Stimulated activated CD8-positive, alpha-beta memory T cell treated with anti-CD3 and anti-CD28 coated beads, Interleukin-15, amount 100 ng/mL, for 48 hours (primary cell): Measurements from ENCODE around the gene NISCH.
"Not testable (repeated sequence)": the region's sequence is repeated elsewhere in the genome, so short reads cannot be mapped to it uniquely, and the experiment has no call there.

ENCODE experiments used
- DNase-seq, 2 donors: peaks; one replicate each; pipeline ENCODE4 v3.0.0-alpha.2; 2020; ENCODE audit warnings: low read depth in 2 of 2

NISCH gene

GRCh38 chr3:52515192-52515591 is 59.8 kb downstream of the NISCH start:
- DNase-seq = no peak

- DNase-seq = no peak
Observed at GRCh38 chr3:52516509-52517195, 61.2 kb downstream of the NISCH start.

- no peak for DNase-seq
Observed at GRCh38 chr3:52517796-52518722, 62.7 kb downstream of the NISCH start.

GRCh38 chr3:52518723-52519444 is 63.5 kb downstream of the NISCH start:
- no peak for DNase-seq

GRCh38 chr3:52519445-52520140 is 64.2 kb downstream of the NISCH start:
- DNase-seq = no peak

GRCh38 chr3:52520141-52520667 is 64.8 kb downstream of the NISCH start:
- no peak for DNase-seq

- no peak for DNase-seq
Observed at GRCh38 chr3:52520716-52521487, 65.5 kb downstream of the NISCH start.

- no peak for DNase-seq
Observed at GRCh38 chr3:52521488-52521824, 66.1 kb downstream of the NISCH start.

- DNase-seq = no peak
Observed at GRCh38 chr3:52521881-52522650, 66.7 kb downstream of the NISCH start.

GRCh38 chr3:52522651-52523251 is 67.3 kb downstream of the NISCH start:
- no peak for DNase-seq

GRCh38 chr3:52523386-52524257 is 68.2 kb downstream of the NISCH start:
- no peak for DNase-seq

- DNase-seq = no peak
Observed at GRCh38 chr3:52524258-52524751, 68.9 kb downstream of the NISCH start.

GRCh38 chr3:52524752-52525679 is 69.6 kb downstream of the NISCH start:
- no peak for DNase-seq

- no peak for DNase-seq
Observed at GRCh38 chr3:52525680-52526561, 70.5 kb downstream of the NISCH start.

- DNase-seq = not testable (repeated sequence)
Observed at GRCh38 chr3:52526671-52527038, 71.3 kb downstream of the NISCH start.

- no peak for DNase-seq
Observed at GRCh38 chr3:52527039-52527731, 71.8 kb downstream of the NISCH start.
